H1 (cell line): ENCODE results near the gene ZNF524. TPM values are rescaled to one million over a fixed set of nuclear protein-coding genes. Genes with fewer than 3 reads are reported as not detected.

Experiments used
- CTCF ChIA-PET: fragments of 300-600 bp; sonication (Branson Sonifier 250); formaldehyde crosslinking; loops from one replicate; lab custom pipeline; 2021; ENCODE audit not compliant: partially characterized antibody; lab: Charles Lee
- POLR2A ChIA-PET: fragments of 300-600 bp; sonication (Branson Sonifier 250); formaldehyde crosslinking; loops from one replicate; lab custom pipeline; 2021; ENCODE audit warnings: inconsistent platforms; ENCODE audit not compliant: partially characterized antibody; lab: Charles Lee
- DNase-seq, 2 experiments: peaks; one replicate each; pipeline versions ENCODE4 v3.0.0 to v3.0.0-alpha.2; 2010 to 2022; ENCODE audit warnings: low spot score in 2 of 2, low read depth in 1 of 2, mixed read lengths in 1 of 2
- FAIRE-seq: peaks from 2 replicates; lab custom pipeline; 2011; peaks lifted over from hg19 to GRCh38; lab: Jason Lieb, UNC
- H2AFZ ChIP-seq: 2 replicates; pipeline ENCODE4 v1.8.1; 2012; ENCODE audit warnings: low read length, inconsistent platforms
- H2AK5ac ChIP-seq: 2 replicates; pipeline ENCODE4 v1.6.1; 2013; ENCODE audit warnings: low read depth, low read length
- H2BK120ac ChIP-seq: replicated peaks from 2 replicates; pipeline ENCODE3; 2013; ENCODE audit warnings: low read depth, low read length, inconsistent platforms
- H2BK12ac ChIP-seq: 2 replicates; pipeline ENCODE4 v1.6.1; 2013; ENCODE audit warnings: low read depth, low read length
- H2BK15ac ChIP-seq: 2 replicates; pipeline ENCODE4 v1.6.1; 2013; ENCODE audit warnings: low read length
- H2BK20ac ChIP-seq: 2 replicates; pipeline ENCODE4 v1.6.1; 2013; ENCODE audit warnings: low read length
- H2BK5ac ChIP-seq: 2 replicates; pipeline ENCODE4 v1.6.1; 2013; ENCODE audit warnings: low read depth, low read length
- H3K14ac ChIP-seq: 2 replicates; pipeline ENCODE4 v1.6.1; 2013; ENCODE audit warnings: inconsistent platforms; ENCODE audit not compliant: insufficient read length
- H3K18ac ChIP-seq: 2 replicates; pipeline ENCODE4 v1.6.1; 2013; ENCODE audit warnings: low read length; ENCODE audit errors: extremely low read depth
- H3K23ac ChIP-seq: 2 replicates; pipeline ENCODE4 v1.6.1; 2013; ENCODE audit warnings: inconsistent platforms; ENCODE audit not compliant: insufficient read length
- H3K23me2 ChIP-seq: 2 replicates; pipeline ENCODE4 v1.6.1; 2013; ENCODE audit warnings: low read depth, low read length
- H3K27ac ChIP-seq: 2 replicates; pipeline ENCODE4 v1.6.1; 2011; ENCODE audit warnings: low read depth, low read length, inconsistent platforms
- H3K27me3 ChIP-seq, 4 experiments: replicated peaks in 1 of 4; 1 replicate in 1 of 4; 2 replicates in 3 of 4; pipeline versions ENCODE4 v1.6.1 to v1.8.1; 2011 to 2013; ENCODE audit warnings: low read length in 3 of 4, mild to moderate bottlenecking in 3 of 4, inconsistent platforms in 2 of 4, mixed read lengths in 2 of 4, moderate library complexity in 1 of 4; ENCODE audit not compliant: control insufficient read depth in 3 of 4, insufficient read depth in 3 of 4; ENCODE audit errors: extremely low read depth in 1 of 4
- H3K36me3 ChIP-seq, 4 experiments: 2 replicates each; pipeline versions ENCODE4 v1.6.1 to v1.8.1; 2011 to 2013; ENCODE audit warnings: mild to moderate bottlenecking in 4 of 4, low read length in 3 of 4, moderate library complexity in 2 of 4, control low read depth in 1 of 4, inconsistent platforms in 1 of 4; ENCODE audit not compliant: insufficient read depth in 4 of 4, control insufficient read depth in 2 of 4
- H3K4ac ChIP-seq: replicated peaks from 2 replicates; pipeline ENCODE3; 2013; ENCODE audit warnings: low read length, low read depth, mixed read lengths, inconsistent platforms; ENCODE audit not compliant: insufficient read length
- H3K4me1 ChIP-seq, 4 experiments: replicated peaks in 1 of 4; 1 replicate in 1 of 4; 2 replicates in 3 of 4; pipeline versions ENCODE4 v1.6.1 to v1.8.1; 2011 to 2013; ENCODE audit warnings: low read length in 3 of 4, inconsistent platforms in 2 of 4, mixed read lengths in 1 of 4; ENCODE audit not compliant: insufficient read depth in 4 of 4, control insufficient read depth in 3 of 4
- H3K4me2 ChIP-seq, 2 experiments: 2 replicates each; pipeline versions ENCODE4 v1.6.1 to v1.8.1; 2011 to 2013; ENCODE audit warnings: low read depth in 2 of 2, low read length in 2 of 2, control low read depth in 1 of 2, inconsistent platforms in 1 of 2, mild to moderate bottlenecking in 1 of 2; ENCODE audit not compliant: insufficient read depth in 1 of 2
- H3K4me3 ChIP-seq, 4 experiments: fragments of 200-600, 300-600 bp in 1 of 4; sonication (generic), shearing (Covaris generic), sonication (Bioruptor Twin) in 1 of 4; 2 replicates each; pipeline versions ENCODE4 v1.5.1 to v1.8.1; 2011 to 2016; ENCODE audit warnings: low read length in 4 of 4, low read depth in 3 of 4, control low read depth in 2 of 4, inconsistent platforms in 2 of 4, mild to moderate bottlenecking in 2 of 4, mixed read lengths in 1 of 4, moderate library complexity in 1 of 4; ENCODE audit not compliant: insufficient read depth in 2 of 4; ENCODE audit errors: extremely low read depth in 1 of 4
- H3K56ac ChIP-seq: replicated peaks from 2 replicates; pipeline ENCODE3; 2013; ENCODE audit warnings: low read depth, mild to moderate bottlenecking, mixed read lengths, low read length, inconsistent platforms; ENCODE audit not compliant: insufficient read length
- H3K79me1 ChIP-seq: 2 replicates; pipeline ENCODE4 v1.6.1; 2013; ENCODE audit warnings: low read depth, low read length, control low read depth
- H3K79me2 ChIP-seq, 2 experiments: 2 replicates each; pipeline versions ENCODE4 v1.6.1 to v1.8.1; 2012 to 2013; ENCODE audit warnings: low read length in 2 of 2, mild to moderate bottlenecking in 2 of 2, inconsistent platforms in 1 of 2; ENCODE audit not compliant: insufficient read depth in 2 of 2, control insufficient read depth in 1 of 2
- H3K9ac ChIP-seq, 4 experiments: replicated peaks in 1 of 4; 1 replicate in 1 of 4; 2 replicates in 3 of 4; pipeline versions ENCODE4 v1.6.1 to v1.8.1; 2011 to 2013; ENCODE audit warnings: low read depth in 3 of 4, low read length in 3 of 4, control low read depth in 2 of 4, mild to moderate bottlenecking in 2 of 4, moderate library complexity in 2 of 4, inconsistent platforms in 1 of 4; ENCODE audit errors: extremely low read depth in 1 of 4
- H3K9me3 ChIP-seq, 2 experiments: 2 replicates each; pipeline versions ENCODE4 v1.6.1 to v1.8.1; 2012 to 2013; ENCODE audit warnings: mild to moderate bottlenecking in 2 of 2, moderate library complexity in 2 of 2, control low read depth in 1 of 2, inconsistent platforms in 1 of 2, low read depth in 1 of 2, low read length in 1 of 2, mixed read lengths in 1 of 2; ENCODE audit not compliant: insufficient read depth in 2 of 2
- H4K20me1 ChIP-seq, 2 experiments: replicated peaks in 1 of 2; 2 replicates each; pipeline versions ENCODE3 to v1.8.1; 2011 to 2013; ENCODE audit warnings: inconsistent platforms in 2 of 2, low read length in 2 of 2, mild to moderate bottlenecking in 1 of 2; ENCODE audit not compliant: insufficient read depth in 2 of 2, control insufficient read depth in 1 of 2
- H4K5ac ChIP-seq: 2 replicates; pipeline ENCODE4 v1.6.1; 2013; ENCODE audit warnings: low read length, low read depth, mixed read lengths, inconsistent platforms; ENCODE audit not compliant: insufficient read length
- H4K8ac ChIP-seq: 2 replicates; pipeline ENCODE4 v1.8.0; 2013; ENCODE audit warnings: mild to moderate bottlenecking, moderate library complexity, low read length, inconsistent platforms; ENCODE audit not compliant: insufficient read depth; ENCODE audit errors: extremely low read depth
- H4K91ac ChIP-seq: replicated peaks from 2 replicates; pipeline ENCODE3; 2013; ENCODE audit warnings: low read length, mixed read lengths, inconsistent platforms; ENCODE audit not compliant: insufficient read length
- BRCA1 ChIP-seq: IDR thresholded peaks from 2 replicates; pipeline ENCODE4 v1.6.1; 2012; ENCODE audit warnings: low read depth, low read length, improper control_type of control experiment
- CBX5 ChIP-seq: fragments of 300-800, 300-1000 bp; sonication (generic); IDR thresholded peaks from 2 replicates; pipeline ENCODE4 v1.7.1; 2016; ENCODE audit warnings: antibody characterized with exemption, low read length, low read depth
- CBX8 ChIP-seq: fragments of 300-800, 300-1000 bp; sonication (generic); IDR thresholded peaks from 2 replicates; pipeline ENCODE4 v1.7.1; 2016; ENCODE audit warnings: low read depth, low read length, borderline replicate concordance
- CHD1 ChIP-seq: IDR thresholded peaks from 2 replicates; pipeline ENCODE4 v1.6.1; 2012; ENCODE audit warnings: low read depth, low read length, improper control_type of control experiment
- CHD2 ChIP-seq: IDR thresholded peaks from 2 replicates; pipeline ENCODE4 v1.6.1; 2012; ENCODE audit warnings: low read length, improper control_type of control experiment
- RAD21 ChIP-seq, 2 experiments: IDR thresholded peaks in 1 of 2; conservative IDR thresholded peaks in 1 of 2; 2 replicates each; pipeline ENCODE4 v1.6.1; 2011; ENCODE audit warnings: low read depth in 2 of 2, low read length in 2 of 2, improper control_type of control experiment in 1 of 2, inconsistent platforms in 1 of 2, mild to moderate bottlenecking in 1 of 2, moderate library complexity in 1 of 2
- RBBP5 ChIP-seq: IDR thresholded peaks from 2 replicates; pipeline ENCODE4 v1.7.1; 2012; ENCODE audit warnings: low read depth, mild to moderate bottlenecking, inconsistent platforms, low read length, moderate library complexity, borderline replicate concordance
- WGBS, 2 experiments: shearing (Covaris generic) in 1 of 2; methylation state at CpG; one replicate each; pipeline versions ENCODE4 v1.1.6 to v1.1.7; 2013 to 2015; ENCODE audit warnings: low lambda C conversion rate in 2 of 2, mixed read lengths in 2 of 2, inconsistent platforms in 1 of 2, low coverage in 1 of 2, missing lambda C conversion rate in 1 of 2; ENCODE audit not compliant: insufficient replicate concordance in 2 of 2, insufficient coverage in 1 of 2, insufficient read length in 1 of 2; ENCODE audit errors: extremely low coverage in 1 of 2, missing lambda C conversion rate in 1 of 2; 5-methylcytosine and 5-hydroxymethylcytosine counted together
- polyA plus RNA-seq, 7 experiments: library from polyadenylated mRNA; depleted of rRNA in 3 of 7; stranded (reverse) in 5 of 7; unstranded in 2 of 7; fragments of >200 nt in 5 of 7; fragments of 200-250 nt in 2 of 7; gene quantifications; 1 replicate in 5 of 7; 2 replicates in 1 of 7; 4 replicates in 1 of 7; pipeline versions ENCODE4 v1.2.1 to v1.2.3, GENCODE V29; 2011 to 2013; ENCODE audit warnings: missing spikeins in 2 of 7, mixed read lengths in 2 of 7
- total RNA-seq: library from RNA; stranded (reverse); fragmentation: NEBNext Ultra II Directional; extraction: Animal tissue kit (Norgen Biotek cat#: 25700); gene quantifications from 2 replicates; pipeline ENCODE4 v1.2.1, GENCODE V29; 2021
- TF ChIP-seq, protein P1 (sequence below), 3 experiments: IDR thresholded peaks; 1 replicate in 2 of 3; 2 replicates in 1 of 3; pipeline versions ENCODE4 v1.5.1 to v1.6.1; 2011; ENCODE audit warnings: low read length in 3 of 3, mild to moderate bottlenecking in 3 of 3, inconsistent platforms in 2 of 3, low read depth in 1 of 3, moderate library complexity in 1 of 3; ENCODE audit not compliant: insufficient read depth in 1 of 3; ENCODE audit errors: control extremely low read depth in 1 of 3
- TF ChIP-seq, protein P2 (sequence below): IDR thresholded peaks from 2 replicates; pipeline ENCODE4 v1.6.1; 2011; ENCODE audit warnings: low read length, improper control_type of control experiment

ZNF524 gene
- total and polyA plus RNA-seq, 2 of the 8 experiments (the other 6 are each of a cell fraction or from before 2014, with no cell fraction given): 4.4 to 4.7 TPM

- Histone ChIP-seq H4K20me1 (peaks cover 3 to 7% of the 10 kb centered on the region in 2 experiments), H3K79me2 (peaks cover 4 to 22% of the 10 kb centered on the region in 2 experiments; a peak in 3 of 4 replicates), H3K4me2 (no peak overlapping the region), H2BK15ac (no peak overlapping the region), H3K9ac (no peak overlapping the region; a peak in 1 of 7 replicates), H3K79me1 (peaks cover 13% of the 10 kb centered on the region), H3K27me3 (no peaks in the 10 kb centered on the region), H4K8ac (no peak overlapping the region), H3K9me3 (no peaks in the 10 kb centered on the region), H2AFZ (peak overlapping the region; percentile 45; the same call in 1 of the 2 replicates), H2BK20ac (no peak overlapping the region), H2BK120ac (no peak overlapping the region), H2BK12ac (no peak overlapping the region), H3K4me3 (no peak overlapping the region), H3K36me3 (no peaks in the 10 kb centered on the region), H3K27ac (no peak overlapping the region), H3K4ac (no peak overlapping the region), H3K18ac (no peak overlapping the region), H3K23ac (no peak overlapping the region), H3K4me1 (peaks cover 3 to 6% (median 6%) of the 10 kb centered on the region in 4 experiments; a peak in 6 of 7 replicates), H4K5ac (no peak overlapping the region), H4K91ac (no peak overlapping the region), H2BK5ac (no peak overlapping the region), H2AK5ac (no peak overlapping the region), H3K23me2 (peaks cover 11% of the 10 kb centered on the region), H3K14ac (no peak overlapping the region), H3K56ac (no peak overlapping the region)
- DNase-seq (peak in 1 of 2 experiments; percentile 94), FAIRE-seq (peak; percentile 28)
- ChIA-PET POLR2A (interaction anchor here (0.7 to 8.8 kb wide), 11 partner anchors 14 to 229 kb away, joined by 3 to 96 read pairs (median 4); partner anchors contain the start of genes CCDC106, FIZ1, NAT14 and ZNF524), CTCF (interaction anchor here (0.5 to 5.3 kb wide), 49 partner anchors 10 to 1159 kb away, joined by 3 to 56 read pairs (median 4); partner anchors contain the start of genes CCDC106, CDC42EP5, FIZ1 and ZNF784)
- WGBS, 2 experiments: 46% methylated on average over 3 of the region's 3 CpGs; no CpG with 5 or more reads in 1 of the 2 experiments
- TF ChIP-seq CBX5: no peak
- no peak for TF ChIP-seq CHD2
- TF ChIP-seq RBBP5: no peak
- no peak for TF ChIP-seq CBX8
- TF ChIP-seq CHD1: no peak
- TF ChIP-seq, protein P1, sequence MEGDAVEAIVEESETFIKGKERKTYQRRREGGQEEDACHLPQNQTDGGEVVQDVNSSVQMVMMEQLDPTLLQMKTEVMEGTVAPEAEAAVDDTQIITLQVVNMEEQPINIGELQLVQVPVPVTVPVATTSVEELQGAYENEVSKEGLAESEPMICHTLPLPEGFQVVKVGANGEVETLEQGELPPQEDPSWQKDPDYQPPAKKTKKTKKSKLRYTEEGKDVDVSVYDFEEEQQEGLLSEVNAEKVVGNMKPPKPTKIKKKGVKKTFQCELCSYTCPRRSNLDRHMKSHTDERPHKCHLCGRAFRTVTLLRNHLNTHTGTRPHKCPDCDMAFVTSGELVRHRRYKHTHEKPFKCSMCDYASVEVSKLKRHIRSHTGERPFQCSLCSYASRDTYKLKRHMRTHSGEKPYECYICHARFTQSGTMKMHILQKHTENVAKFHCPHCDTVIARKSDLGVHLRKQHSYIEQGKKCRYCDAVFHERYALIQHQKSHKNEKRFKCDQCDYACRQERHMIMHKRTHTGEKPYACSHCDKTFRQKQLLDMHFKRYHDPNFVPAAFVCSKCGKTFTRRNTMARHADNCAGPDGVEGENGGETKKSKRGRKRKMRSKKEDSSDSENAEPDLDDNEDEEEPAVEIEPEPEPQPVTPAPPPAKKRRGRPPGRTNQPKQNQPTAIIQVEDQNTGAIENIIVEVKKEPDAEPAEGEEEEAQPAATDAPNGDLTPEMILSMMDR (IDR thresholded peaks at IDR 0.05; ENCODE audit: control extremely low read depth in 1 of 3, insufficient read depth in 1 of 3, low read depth in 1 of 3, low read length in 3 of 3): peak; percentile 23 to 85 (median 83)
- TF ChIP-seq, protein P2, sequence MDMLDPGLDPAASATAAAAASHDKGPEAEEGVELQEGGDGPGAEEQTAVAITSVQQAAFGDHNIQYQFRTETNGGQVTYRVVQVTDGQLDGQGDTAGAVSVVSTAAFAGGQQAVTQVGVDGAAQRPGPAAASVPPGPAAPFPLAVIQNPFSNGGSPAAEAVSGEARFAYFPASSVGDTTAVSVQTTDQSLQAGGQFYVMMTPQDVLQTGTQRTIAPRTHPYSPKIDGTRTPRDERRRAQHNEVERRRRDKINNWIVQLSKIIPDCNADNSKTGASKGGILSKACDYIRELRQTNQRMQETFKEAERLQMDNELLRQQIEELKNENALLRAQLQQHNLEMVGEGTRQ: no peak
- TF ChIP-seq BRCA1: no peak
- peak; percentile 73 to 81 for TF ChIP-seq RAD21 (IDR thresholded peaks at IDR 0.05 in 1 of 2, conservative IDR thresholded peaks at IDR 0.05 in 1 of 2; ENCODE audit: low read depth in 2 of 2, low read length in 2 of 2)
These were observed 32.4 kb downstream of the ZNF524 start for GRCh38 chr19:55632463-55632834.
